GM10248 (cell line): ENCODE results near the gene FARS2.
"Not testable (repeated sequence)": the region's sequence is repeated elsewhere in the genome, so short reads cannot be mapped to it uniquely, and the experiment has no call there.

ENCODE experiments used
- CTCF ChIA-PET: fragments of 300-600 bp; sonication (Branson Sonifier 250); formaldehyde crosslinking; extraction: SDS; loops from one replicate; lab custom pipeline; 2021; ENCODE audit warnings: antibody characterized with exemption; lab: Yijun Ruan, JAX
- POLR2A ChIA-PET: fragments of 350-650 bp; sonication (Branson Sonifier 250); formaldehyde crosslinking; extraction: SDS; loops from one replicate; lab custom pipeline; 2020; ENCODE audit warnings: antibody characterized with exemption; lab: Yijun Ruan, JAX
- DNase-seq: peaks from one replicate; pipeline ENCODE4 v3.0.0; 2012; ENCODE audit errors: extremely low spot score
- TF ChIP-seq, protein P1 (sequence below): IDR thresholded peaks from 2 replicates; pipeline ENCODE4 v1.5.1; 2012; ENCODE audit warnings: mild to moderate bottlenecking, low read depth; ENCODE audit errors: extremely low read depth, missing control alignments, control extremely low read depth

The FARS2 gene

DNA sequence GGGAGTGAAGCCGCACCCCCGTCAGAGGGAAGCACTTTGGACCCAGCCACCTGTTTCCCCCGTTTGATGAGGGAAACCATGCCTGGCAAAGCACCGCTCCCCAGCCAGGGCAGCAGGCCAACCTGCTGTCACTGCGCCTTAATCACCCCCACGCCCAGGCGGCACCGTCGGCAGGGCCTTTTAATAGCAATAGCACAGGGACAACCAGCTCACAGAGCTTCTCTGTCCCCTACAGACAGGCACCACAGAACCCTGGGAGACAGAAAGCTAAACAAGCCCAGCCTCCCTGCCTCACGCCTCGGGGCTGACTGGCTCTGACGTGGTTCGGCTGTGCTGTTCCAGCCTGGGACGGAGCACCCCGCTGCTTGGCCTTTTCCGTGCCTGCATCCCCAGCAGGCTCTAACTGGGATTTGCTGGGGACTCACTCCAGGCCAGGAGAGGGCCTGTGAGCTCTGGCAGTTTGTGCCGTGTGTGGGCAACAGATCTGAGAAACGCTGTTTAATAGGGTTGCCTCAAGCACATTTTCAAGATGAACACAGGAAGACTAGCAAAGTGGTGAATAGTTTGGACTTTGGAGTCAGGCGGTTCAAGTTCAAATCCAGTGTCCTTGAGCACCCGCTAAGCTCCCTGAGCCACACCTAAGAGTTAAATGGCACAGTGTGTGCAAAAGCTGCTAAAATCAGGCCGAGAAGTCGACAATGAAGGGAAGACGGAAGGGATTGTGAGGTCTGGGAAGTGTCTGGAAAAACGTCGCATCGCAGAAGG, 521.7 kb downstream of the FARS2 start:
- TF ChIP-seq, protein P1, sequence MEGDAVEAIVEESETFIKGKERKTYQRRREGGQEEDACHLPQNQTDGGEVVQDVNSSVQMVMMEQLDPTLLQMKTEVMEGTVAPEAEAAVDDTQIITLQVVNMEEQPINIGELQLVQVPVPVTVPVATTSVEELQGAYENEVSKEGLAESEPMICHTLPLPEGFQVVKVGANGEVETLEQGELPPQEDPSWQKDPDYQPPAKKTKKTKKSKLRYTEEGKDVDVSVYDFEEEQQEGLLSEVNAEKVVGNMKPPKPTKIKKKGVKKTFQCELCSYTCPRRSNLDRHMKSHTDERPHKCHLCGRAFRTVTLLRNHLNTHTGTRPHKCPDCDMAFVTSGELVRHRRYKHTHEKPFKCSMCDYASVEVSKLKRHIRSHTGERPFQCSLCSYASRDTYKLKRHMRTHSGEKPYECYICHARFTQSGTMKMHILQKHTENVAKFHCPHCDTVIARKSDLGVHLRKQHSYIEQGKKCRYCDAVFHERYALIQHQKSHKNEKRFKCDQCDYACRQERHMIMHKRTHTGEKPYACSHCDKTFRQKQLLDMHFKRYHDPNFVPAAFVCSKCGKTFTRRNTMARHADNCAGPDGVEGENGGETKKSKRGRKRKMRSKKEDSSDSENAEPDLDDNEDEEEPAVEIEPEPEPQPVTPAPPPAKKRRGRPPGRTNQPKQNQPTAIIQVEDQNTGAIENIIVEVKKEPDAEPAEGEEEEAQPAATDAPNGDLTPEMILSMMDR: no peak
- CTCF ChIA-PET: no interaction called here
- no peak for DNase-seq
- POLR2A ChIA-PET: no interaction called here

DNA sequence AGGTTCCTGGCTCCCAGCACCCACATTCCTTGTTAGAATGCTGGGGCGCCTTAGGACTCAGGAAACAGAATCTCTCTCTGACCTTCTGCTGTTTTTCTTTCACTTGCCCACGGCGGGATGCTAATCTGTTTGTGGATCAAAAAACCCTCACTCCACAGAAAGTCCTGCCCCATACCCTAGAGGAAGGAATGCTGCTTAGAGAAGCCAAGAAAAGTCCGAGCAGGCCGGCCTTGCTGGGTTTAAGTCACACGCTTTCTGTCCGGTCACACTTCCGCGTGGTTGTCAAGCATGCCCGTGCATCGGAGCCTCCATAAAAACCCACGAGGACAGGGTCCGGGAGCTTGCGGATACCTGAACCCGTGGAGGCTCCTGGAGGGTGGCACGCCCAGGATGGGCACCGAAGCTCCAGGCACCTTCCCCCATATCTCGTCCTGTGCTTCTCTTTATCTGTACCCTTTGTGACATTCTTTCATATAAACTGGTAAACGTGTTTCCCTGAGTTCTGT, 522.3 kb downstream of the FARS2 start:
- DNase-seq: no peak
- CTCF ChIA-PET: no interaction called here
- TF ChIP-seq, protein P1: no peak
- POLR2A ChIA-PET: no interaction called here

DNA sequence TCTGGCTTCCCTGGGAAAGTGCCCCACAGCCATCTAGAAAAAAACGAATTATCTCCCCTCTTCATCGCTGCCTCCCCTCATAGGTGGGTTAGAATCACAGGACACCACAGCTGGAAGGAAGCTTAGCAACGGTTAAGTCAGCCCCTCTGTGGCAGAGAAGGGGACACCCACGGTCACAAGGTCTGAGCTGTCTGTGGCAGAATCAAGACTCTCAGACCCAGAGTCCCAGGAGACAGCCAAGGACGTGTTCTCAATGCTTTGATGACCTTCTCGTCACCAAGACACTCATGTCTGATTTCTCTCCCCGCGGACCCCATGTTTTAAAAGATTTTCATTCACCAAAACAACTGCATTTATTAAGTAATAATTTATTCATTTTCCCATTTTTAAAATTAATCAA, 523.9 kb downstream of the FARS2 start:
- ChIA-PET CTCF (no interaction called here), POLR2A (no interaction called here)
- no peak for DNase-seq
- TF ChIP-seq, protein P1: no peak

DNA sequence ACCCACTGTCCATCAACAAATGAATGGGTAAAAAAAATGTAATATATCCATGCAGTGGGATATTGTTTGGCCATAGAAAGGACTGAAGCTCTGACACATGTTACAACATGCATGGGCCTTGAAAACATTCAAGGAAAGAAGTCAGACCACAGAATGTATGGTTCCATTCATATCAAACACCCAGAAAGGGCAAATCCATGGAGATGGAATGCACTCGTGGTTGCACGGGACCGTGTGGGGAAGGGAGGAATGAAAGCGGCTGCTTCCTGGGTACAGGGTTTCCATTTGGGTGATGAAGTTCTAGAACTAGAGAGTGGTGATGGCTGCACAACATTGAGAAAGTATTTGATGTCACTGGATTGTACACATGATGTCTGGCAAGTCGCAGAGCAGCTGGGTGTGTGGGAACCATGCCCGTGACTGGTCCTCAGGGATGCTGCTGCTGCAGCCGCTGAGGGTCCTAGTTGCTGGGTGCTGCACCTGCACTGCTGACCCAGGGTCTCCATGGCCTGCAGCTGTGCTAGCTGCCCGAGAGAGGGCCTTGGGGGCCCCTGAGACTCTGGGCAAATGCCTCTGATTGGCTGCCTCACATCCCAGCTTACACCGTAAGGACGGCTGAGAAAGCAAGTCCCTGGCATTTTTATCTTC, 525.1 kb downstream of the FARS2 start:
- ChIA-PET CTCF (no interaction called here), POLR2A (no interaction called here)
- no peak for DNase-seq
- TF ChIP-seq, protein P1: no peak

DNA sequence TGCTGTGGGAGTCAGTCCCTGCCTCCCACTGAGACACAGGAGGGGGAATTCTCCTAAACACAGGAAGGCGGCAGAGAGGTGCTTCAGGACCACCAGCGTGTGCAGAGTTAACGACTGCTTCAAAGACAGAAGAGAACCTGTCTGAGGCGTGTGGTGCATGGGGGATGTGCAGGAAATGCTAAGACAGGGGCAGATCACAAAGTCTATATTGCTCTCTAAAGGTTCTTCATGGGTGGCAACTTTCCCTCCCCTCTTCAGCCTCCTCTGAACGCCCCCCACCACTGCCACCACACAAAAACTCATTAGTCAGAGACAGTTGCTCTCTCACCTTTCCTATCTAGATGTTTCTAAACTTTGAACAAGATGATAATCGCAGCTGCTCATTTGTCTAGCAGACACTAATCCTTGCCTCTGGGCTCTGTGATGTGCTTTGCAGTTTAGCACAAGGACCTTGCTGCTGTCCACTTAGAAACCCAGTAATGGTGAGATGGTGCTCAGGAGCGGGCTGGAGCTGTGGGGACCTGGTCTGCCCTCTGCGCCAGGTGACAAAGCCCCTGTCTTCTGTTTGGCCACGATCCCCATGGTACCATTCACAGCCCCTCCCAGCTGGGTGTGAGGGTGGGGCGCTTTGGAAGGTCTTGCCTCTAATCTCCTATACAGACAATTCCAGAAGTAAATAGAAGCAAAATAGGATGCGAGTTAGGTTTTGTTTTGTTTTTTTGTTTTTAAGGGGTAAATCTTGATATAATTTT, 525.8 kb downstream of the FARS2 start:
- ChIA-PET POLR2A (no interaction called here), CTCF (no interaction called here)
- TF ChIP-seq, protein P1: no peak
- DNase-seq: no peak

DNA sequence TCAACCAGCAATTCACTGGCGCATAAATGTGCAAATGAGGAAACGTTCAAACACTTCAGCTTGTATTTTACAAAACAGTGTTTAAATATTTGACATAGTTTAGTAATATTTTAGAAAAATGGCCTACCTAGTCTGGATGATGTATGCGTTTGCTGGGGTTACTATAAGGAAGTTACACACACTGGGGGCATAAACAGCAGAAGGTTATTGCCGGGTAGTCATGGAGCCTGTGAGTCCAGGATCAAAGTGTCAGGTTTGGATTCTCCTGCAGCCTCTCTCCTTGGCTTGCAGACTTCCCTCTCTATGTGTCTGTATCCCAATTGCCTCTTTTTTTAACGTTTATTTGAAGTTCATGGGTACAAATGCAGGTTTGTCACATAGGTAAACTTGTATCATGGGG, 528.1 kb downstream of the FARS2 start:
- POLR2A ChIA-PET, DNase-seq, CTCF ChIA-PET: not testable (repeated sequence)

DNA sequence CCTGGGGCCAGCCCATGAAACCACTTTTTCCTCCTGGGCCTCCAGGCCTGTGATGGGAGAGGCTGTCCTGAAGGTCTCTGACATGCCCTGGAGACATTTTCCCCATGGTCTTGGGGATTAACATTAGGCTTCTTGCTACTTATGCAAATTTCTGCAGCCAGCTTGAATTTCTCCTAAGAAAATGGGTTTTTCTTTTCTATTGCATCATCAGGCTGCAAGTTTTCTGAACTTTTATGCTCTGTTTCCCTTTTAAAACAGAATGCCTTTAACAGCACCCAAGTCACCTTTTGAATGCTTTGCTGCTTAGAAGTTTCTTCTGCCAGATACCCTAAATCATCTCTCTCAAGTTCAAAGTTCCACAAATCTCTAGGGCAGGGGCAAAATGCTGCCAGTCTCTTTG, 535.2 kb downstream of the FARS2 start:
- CTCF ChIA-PET, DNase-seq, POLR2A ChIA-PET: not testable (repeated sequence)

DNA sequence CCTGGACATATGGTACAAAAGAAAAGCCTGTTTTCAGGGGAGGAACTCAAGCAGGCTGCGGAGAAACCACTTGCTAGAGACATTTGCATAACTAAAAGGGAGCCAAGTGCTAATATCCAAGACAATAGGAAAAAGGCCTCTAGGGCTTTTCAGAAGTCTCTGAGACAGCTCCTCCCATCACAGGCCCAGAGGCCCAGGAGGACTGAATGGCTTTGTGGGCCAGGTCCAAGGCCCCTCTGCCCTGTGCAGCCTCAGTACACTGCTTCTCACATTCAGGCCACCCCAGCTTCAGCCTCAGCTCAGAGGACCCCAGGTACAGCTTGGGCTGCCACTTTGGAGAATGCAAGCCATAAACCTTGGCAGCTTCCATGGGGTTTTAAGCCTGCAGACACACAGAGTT, 545.1 kb downstream of the FARS2 start:
- DNase-seq, CTCF ChIA-PET, POLR2A ChIA-PET: not testable (repeated sequence)
